ENCODE measurements around the gene COL13A1. TPM values are rescaled to one million over a fixed set of nuclear protein-coding genes. Genes with fewer than 3 reads are reported as not detected.

The COL13A1 gene
- total RNA-seq, 4 donors from 2014 or later: 1.2 to 4.2 (median 2.6) TPM

GRCh38 chr10:69907517-69907916 is 105.8 kb downstream of the COL13A1 start:
- H3K9me3 ChIP-seq: no peaks in the 10 kb centered on the region
- no peak for DNase-seq (ENCODE audit: extremely low spot score)
- no peak overlapping the region for H3K4me3 ChIP-seq
- H3K27me3 ChIP-seq: no peaks in the 10 kb centered on the region
- intact Hi-C loops (cut with DNase I): no loop called here
- peaks cover 12 to 34% (median 21%) of the 10 kb centered on the region in 4 donors for H3K4me1 ChIP-seq
- 98% methylated on average over 4 of the region's 4 CpGs for WGBS
- H3K27ac ChIP-seq (replicated peaks in 1 of 4): no peak overlapping the region
- no peaks in the 10 kb centered on the region for H3K36me3 ChIP-seq
- no peak for TF ChIP-seq EP300 (IDR thresholded peaks at IDR 0.05)
- no peak for TF ChIP-seq POLR2AphosphoS5 (IDR thresholded peaks at IDR 0.05)
- TF ChIP-seq POLR2A (IDR thresholded peaks at IDR 0.05; ENCODE audit: low read depth): no peak
- no peak for TF ChIP-seq CTCF (IDR thresholded peaks at IDR 0.05)

DNA sequence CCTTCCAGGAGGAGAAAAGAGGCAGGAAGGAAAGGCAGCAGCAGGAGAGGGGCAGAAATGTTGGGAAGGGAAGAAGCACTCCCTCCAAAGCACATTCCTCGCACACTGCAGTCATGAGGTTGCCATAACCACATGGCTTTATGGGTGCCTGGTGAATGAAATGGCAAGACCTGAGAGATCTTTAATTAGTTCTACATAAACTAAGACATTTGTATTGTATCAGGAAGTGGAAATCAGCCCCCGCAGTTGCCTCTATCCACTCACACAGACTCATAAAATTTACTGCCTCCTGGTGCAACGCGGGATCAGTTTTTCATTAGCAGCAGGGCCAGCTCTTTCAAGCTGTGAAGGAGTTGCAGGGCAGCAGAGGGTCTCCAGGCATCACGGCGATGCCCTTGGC is 106.4 kb downstream of the COL13A1 start:
- Histone ChIP-seq H3K9me3 (no peaks in the 10 kb centered on the region), H3K4me1 (peaks cover 12 to 34% (median 27%) of the 10 kb centered on the region in 4 donors), H3K27ac (replicated peaks in 1 of 4) (no peak overlapping the region), H3K27me3 (no peaks in the 10 kb centered on the region), H3K36me3 (no peaks in the 10 kb centered on the region), H3K4me3 (no peak overlapping the region)
- DNase-seq (ENCODE audit: extremely low spot score): no peak
- intact Hi-C loops (cut with DNase I): no loop called here
- WGBS: 76% methylated on average over 5 of the region's 6 CpGs
- TF ChIP-seq POLR2AphosphoS5 (IDR thresholded peaks at IDR 0.05) (no peak), EP300 (IDR thresholded peaks at IDR 0.05) (no peak), CTCF (IDR thresholded peaks at IDR 0.05) (no peak), POLR2A (IDR thresholded peaks at IDR 0.05; ENCODE audit: low read depth) (no peak)

- intact Hi-C loops (cut with DNase I): no loop called here
- TF ChIP-seq EP300 (IDR thresholded peaks at IDR 0.05): no peak
- no peak for TF ChIP-seq POLR2AphosphoS5 (IDR thresholded peaks at IDR 0.05)
These were observed 108.9 kb downstream of the COL13A1 start for GRCh38 chr10:69910561-69910960.

DNA sequence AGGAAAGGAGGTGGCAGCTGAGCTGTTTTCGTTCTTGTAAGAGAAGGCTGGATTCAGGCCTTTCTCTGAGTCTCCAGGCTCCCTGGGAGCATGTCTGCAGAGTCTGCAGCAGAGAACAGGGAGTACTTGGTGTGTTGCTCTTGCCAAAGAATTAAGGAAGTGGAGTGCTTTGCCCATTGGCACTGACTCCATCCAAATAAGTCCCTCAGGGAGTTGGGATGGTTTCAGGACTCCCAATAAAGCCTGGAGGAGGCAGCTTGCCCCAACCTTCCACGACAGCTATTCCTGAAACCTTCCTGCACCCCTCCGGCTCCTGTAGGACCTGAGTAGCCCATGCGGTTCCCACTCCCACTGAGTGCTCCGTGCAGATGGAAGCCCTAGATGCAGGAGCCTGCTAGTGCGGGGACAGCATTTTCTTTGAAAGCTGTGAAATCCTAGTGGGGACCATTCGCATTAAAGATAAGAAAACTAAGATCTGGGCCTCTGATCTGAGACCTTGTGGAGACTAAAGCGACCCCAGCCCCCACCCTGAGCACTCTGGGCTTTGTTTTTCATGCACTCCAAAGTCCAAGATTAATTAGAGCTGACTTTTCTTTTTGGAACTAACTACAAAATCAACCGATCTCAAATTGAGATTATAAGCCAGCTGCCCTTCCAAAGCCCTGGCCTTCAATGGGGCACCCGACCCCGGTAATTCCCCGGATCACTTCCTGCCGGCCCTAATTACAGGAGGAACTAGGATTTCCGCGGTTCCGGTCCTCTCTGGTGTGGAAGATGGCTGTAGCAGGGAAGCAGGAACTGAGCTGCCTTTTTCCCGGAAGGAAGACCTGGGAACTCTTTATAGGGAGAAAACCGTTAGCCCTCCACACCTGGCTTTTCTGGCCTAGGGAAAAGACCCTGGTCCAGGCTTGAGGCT is 110.2 kb downstream of the COL13A1 start:
- Histone ChIP-seq H3K27ac (replicated peaks in 1 of 4) (peak overlapping the region; percentile 54 to 76 (median 68)), H3K27me3 (no peaks in the 10 kb centered on the region), H3K9me3 (no peaks in the 10 kb centered on the region), H3K4me1 (peaks cover 12 to 45% (median 38%) of the 10 kb centered on the region in 4 donors), H3K36me3 (no peaks in the 10 kb centered on the region), H3K4me3 (no peak overlapping the region)
- TF ChIP-seq POLR2AphosphoS5 (IDR thresholded peaks at IDR 0.05) (peak; percentile 15 to 50), POLR2A (IDR thresholded peaks at IDR 0.05; ENCODE audit: low read depth) (no peak), EP300 (IDR thresholded peaks at IDR 0.05) (no peak)
- no peak for DNase-seq (ENCODE audit: extremely low spot score)
- WGBS: 68% methylated on average over 18 of the region's 18 CpGs
- intact Hi-C loops (cut with DNase I): no loop called here

More at GRCh38 chr10:69910561-69910960, 108.9 kb downstream of the COL13A1 start:
- no peaks in the 10 kb centered on the region for H3K27me3 ChIP-seq
- no peaks in the 10 kb centered on the region for H3K9me3 ChIP-seq
- peaks cover 12 to 45% (median 38%) of the 10 kb centered on the region in 4 donors for H3K4me1 ChIP-seq
- no peak for DNase-seq (ENCODE audit: extremely low spot score)
- H3K36me3 ChIP-seq: no peaks in the 10 kb centered on the region
- 90% methylated on average over 5 of the region's 5 CpGs for WGBS
- H3K27ac ChIP-seq (replicated peaks in 1 of 4): peak overlapping the region in 2 of 4 donors; percentile 70 to 76
- H3K4me3 ChIP-seq: no peak overlapping the region

DNA sequence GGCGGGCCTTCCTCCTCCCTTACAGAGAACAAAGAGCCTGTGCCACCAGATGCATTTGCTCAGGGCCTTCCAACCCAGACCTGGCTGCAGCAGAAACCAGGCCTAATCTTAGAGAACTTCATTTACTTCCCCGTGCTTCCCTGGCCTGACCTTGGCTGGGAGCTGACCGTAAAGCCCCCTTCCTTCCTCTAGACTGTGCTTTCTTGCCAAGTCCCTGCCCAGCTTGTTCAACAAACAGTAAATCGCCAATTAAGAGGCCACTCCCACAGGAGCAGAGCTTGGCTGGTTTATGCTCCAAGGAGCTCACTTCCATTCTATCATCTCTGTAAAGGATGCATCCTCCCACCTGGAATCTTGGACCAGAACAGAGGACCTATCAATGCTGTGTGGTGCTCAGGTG is 110.9 kb downstream of the COL13A1 start:
- Histone ChIP-seq H3K4me3 (no peak overlapping the region), H3K27me3 (no peaks in the 10 kb centered on the region), H3K4me1 (peaks cover 12 to 45% (median 38%) of the 10 kb centered on the region in 4 donors), H3K27ac (replicated peaks in 1 of 4) (peak overlapping the region in 1 of 4 donors; percentile 76), H3K9me3 (no peaks in the 10 kb centered on the region), H3K36me3 (no peaks in the 10 kb centered on the region)
- TF ChIP-seq EP300 (IDR thresholded peaks at IDR 0.05) (no peak), POLR2AphosphoS5 (IDR thresholded peaks at IDR 0.05) (no peak), CTCF (IDR thresholded peaks at IDR 0.05) (no peak), POLR2A (IDR thresholded peaks at IDR 0.05; ENCODE audit: low read depth) (no peak)
- WGBS: 50% methylated on average over 4 of the region's 4 CpGs
- intact Hi-C loops (cut with DNase I): no loop called here
- DNase-seq (ENCODE audit: extremely low spot score): no peak
